ENCODE results near the gene IL21R. TPM values are rescaled to one million over a fixed set of nuclear protein-coding genes. Genes with fewer than 3 reads are reported as not detected.

The IL21R gene
- total and polyA plus RNA-seq, 10 of the 15 experiments (the other 5 are each of a cell fraction or from before 2014, with no cell fraction given) = 5.3 to 138 (median 82.5) TPM

DNA sequence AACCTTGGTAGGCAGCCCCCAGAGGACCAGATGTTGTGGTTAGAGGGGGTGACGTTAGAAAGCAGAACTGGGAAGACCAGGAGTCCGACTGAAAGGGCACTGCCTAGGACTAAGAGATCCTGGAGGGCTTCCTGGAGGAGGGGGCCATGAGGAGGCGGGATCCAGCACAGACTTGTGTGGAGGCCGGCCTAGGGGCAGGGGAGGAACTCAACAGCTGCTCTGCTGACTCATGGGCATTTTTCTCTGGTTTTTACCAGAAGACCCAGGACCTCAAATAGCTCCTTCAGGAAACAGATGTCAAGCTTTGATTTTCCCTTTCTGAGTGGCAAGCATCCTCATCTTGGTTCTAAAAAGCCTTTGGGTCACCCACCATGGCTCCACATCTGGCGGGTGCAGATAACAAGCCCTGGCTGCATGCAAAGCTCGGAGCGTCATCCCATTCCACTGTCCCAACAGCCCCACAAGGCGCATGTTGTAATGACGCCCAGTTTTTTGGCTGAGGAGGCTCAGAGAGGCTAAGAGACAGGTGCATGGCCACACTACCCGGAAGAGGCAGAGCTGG is 29.0 kb downstream of the IL21R start (continued):
- TF ChIP-seq HSF1 (IDR thresholded peaks at IDR 0.05; ENCODE audit: low read depth, low read length) (no peak), SMAD5 (IDR thresholded peaks at IDR 0.05; ENCODE audit: low read depth) (0 out of 2 replicates have a peak, but pooled peaks have one; percentile 14), HDGF (IDR thresholded peaks at IDR 0.05) (no peak), E2F4 (IDR thresholded peaks at IDR 0.05; ENCODE audit: low read depth, low read length) (no peak), POLR2AphosphoS2 (IDR thresholded peaks at IDR 0.05; ENCODE audit: low read depth, low read length) (no peak)

DNA sequence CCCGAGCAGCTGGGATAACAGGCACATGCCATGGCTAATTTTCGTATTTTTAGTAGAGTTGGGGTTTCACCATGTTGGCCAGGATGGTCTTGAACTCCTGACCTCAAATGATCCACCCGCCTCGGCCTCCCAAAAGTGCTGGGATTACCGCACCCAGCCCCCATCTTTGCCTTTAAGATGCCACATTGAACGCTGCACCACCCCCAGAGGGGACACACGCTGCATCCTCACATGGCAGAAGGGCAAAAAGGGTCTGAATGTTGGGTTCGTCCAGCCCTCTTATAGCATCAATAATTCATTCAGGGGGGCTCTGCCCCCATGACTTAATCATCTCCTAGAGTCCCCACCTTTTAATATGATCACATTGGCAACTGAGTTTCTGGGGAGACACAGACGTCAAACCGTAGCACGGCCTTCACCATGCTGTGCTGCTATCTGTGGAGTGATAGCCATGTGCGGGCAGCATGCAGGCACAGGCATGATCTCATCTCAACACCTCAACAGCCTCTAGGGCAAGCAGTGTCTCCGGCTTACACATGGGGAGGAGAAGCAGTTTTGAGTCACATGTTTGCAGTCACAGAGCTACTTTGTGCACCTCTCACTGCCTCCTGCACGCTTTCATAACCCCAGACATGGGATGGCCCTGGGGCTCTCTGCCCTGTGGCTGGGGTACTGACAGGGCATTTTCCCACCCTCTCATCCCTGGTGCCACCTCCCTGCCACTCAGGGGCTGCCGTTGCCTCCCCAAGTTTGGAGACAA is 30.0 kb downstream of the IL21R start:
- H4K20me1 ChIP-seq (ENCODE audit: control insufficient read depth, insufficient read depth) = no peaks in the 10 kb centered on the region
- H3K4me3 ChIP-seq = no peak overlapping the region
- peaks cover 70% of the 10 kb centered on the region for H3K79me2 ChIP-seq (ENCODE audit: control insufficient read depth, insufficient read depth, low read length)
- ChIA-PET RAD21 (ENCODE audit: unreplicated experiment) (interaction anchor here (1.2 to 2.3 kb wide), 4 partner anchors 19 to 33 kb away, joined by 4 to 10 read pairs (median 6); no protein-coding TSS in a partner anchor), POLR2A (interaction anchor here (0.9 to 1.9 kb wide), 5 partner anchors 9 to 40 kb away, joined by 3 to 10 read pairs (median 4); no protein-coding TSS in a partner anchor), CTCF (interaction anchor here (1.3 to 6.7 kb wide), 3 partner anchors 19 to 64 kb away, joined by 3 to 113 read pairs (median 4); partner anchors contain the start of gene IL21R), SMC1A (ENCODE audit: uncharacterized antibody, unreplicated experiment) (interaction anchor here (1.4 to 11.7 kb wide), 3 partner anchors 13 to 28 kb away, joined by 3 to 161 read pairs (median 11); partner anchors contain the start of gene IL21R)
- FAIRE-seq (no peak), ATAC-seq (no peak; the same call in 2 of the 3 replicates), DNase-seq (ENCODE audit: low read depth, low spot score) (no peak)
- no TSS peak for BruUV-seq (replicated peaks)
- H3K9ac ChIP-seq (ENCODE audit: control insufficient read depth, insufficient read depth, low read length) = no peak overlapping the region
- no peak overlapping the region; the same call in 1 of the 2 replicates for H3K4me2 ChIP-seq (ENCODE audit: control insufficient read depth, insufficient read depth)
- H3K27me3 ChIP-seq (replicated peaks in 1 of 2; ENCODE audit: control insufficient read depth in 2 of 2, insufficient read depth in 2 of 2, low read length in 1 of 2) = no peaks in the 10 kb centered on the region
- in situ Hi-C loops (cut with MboI) (no loop called here), intact Hi-C loops (cut with micrococcal nuclease; ENCODE audit: unreplicated experiment) (no loop called here)
- H3K27ac ChIP-seq (ENCODE audit: control insufficient read depth, insufficient read depth) = peak overlapping the region; percentile 88
- H2AFZ ChIP-seq (ENCODE audit: control insufficient read depth, low read depth, low read length) = no peak overlapping the region
- no peaks in the 10 kb centered on the region for H3K9me3 ChIP-seq (replicated peaks; ENCODE audit: control insufficient read depth, insufficient read depth, low read length)
- peaks cover 58% of the 10 kb centered on the region for H3K4me1 ChIP-seq (ENCODE audit: control insufficient read depth, insufficient read depth, low read length)
- 17% methylated on average over 15 of the region's 15 CpGs for WGBS (ENCODE audit: insufficient coverage, insufficient replicate concordance, low lambda C conversion rate, missing lambda C conversion rate)
- H3K36me3 ChIP-seq (ENCODE audit: control insufficient read depth in 2 of 2, insufficient read depth in 2 of 2, low read length in 1 of 2) = peaks cover 40 to 62% of the 10 kb centered on the region in 2 experiments
- no peak for TF ChIP-seq ZSCAN29 (IDR thresholded peaks at IDR 0.05)
- 0 out of 2 replicates have a peak, but pooled peaks have one; percentile 7 for TF ChIP-seq CREB1 (IDR thresholded peaks at IDR 0.05; ENCODE audit: low read depth)
- TF ChIP-seq, protein P1, sequence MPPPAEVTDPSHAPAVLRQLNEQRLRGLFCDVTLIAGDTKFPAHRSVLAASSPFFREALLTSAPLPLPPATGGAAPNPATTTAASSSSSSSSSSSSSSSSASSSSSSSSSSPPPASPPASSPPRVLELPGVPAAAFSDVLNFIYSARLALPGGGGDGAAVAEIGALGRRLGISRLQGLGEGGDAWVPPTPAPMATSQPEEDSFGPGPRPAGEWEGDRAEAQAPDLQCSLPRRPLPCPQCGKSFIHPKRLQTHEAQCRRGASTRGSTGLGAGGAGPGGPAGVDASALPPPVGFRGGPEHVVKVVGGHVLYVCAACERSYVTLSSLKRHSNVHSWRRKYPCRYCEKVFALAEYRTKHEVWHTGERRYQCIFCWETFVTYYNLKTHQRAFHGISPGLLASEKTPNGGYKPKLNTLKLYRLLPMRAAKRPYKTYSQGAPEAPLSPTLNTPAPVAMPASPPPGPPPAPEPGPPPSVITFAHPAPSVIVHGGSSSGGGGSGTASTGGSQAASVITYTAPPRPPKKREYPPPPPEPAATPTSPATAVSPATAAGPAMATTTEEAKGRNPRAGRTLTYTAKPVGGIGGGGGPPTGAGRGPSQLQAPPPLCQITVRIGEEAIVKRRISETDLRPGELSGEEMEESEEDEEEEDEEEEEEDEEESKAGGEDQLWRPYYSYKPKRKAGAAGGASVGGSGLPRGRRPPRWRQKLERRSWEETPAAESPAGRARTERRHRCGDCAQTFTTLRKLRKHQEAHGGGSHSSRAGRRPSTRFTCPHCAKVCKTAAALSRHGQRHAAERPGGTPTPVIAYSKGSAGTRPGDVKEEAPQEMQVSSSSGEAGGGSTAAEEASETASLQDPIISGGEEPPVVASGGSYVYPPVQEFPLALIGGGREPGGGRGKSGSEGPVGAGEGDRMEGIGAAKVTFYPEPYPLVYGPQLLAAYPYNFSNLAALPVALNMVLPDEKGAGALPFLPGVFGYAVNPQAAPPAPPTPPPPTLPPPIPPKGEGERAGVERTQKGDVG (CRISPR knock-in tag; IDR thresholded peaks at IDR 0.05) = no peak
- no peak for TF ChIP-seq POLR2AphosphoS2 (IDR thresholded peaks at IDR 0.05; ENCODE audit: low read depth, low read length)
